ENCODE measurements around the gene ST8SIA1. TPM values are rescaled to one million over a fixed set of nuclear protein-coding genes. Genes with fewer than 3 reads are reported as not detected.

The ST8SIA1 gene
- total RNA-seq, 4 donors from 2014 or later: 6.9 to 18.0 (median 11.4) TPM

DNA sequence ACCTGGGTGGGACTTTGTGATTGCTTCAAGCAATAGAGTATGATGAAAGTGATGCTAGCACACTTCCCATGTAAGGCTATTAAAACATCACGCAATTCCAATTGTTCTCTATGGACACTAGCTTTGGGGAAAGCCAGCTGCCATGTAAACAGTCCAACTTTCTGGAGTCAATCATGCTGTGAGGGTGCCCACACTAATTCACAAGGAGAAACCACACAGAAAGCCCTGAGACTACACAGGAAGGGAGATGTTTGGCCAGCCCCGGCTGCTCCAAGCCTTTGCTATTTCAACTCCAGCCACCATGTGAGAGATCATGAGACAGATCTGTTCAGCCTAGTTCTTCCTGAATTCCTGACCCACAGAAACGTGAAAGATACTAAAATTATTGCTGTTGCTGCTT is 96.3 kb downstream of the ST8SIA1 start:
- TF ChIP-seq POLR2A (IDR thresholded peaks at IDR 0.05): no peak
- DNase-seq (ENCODE audit: low spot score in 2 of 2): no peak
- H3K27me3 ChIP-seq: no peaks in the 10 kb centered on the region
- H3K36me3 ChIP-seq: no peaks in the 10 kb centered on the region
- no peak overlapping the region for H3K27ac ChIP-seq
- WGBS: 66% methylated on average over 3 of the region's 3 CpGs
- no peaks in the 10 kb centered on the region for H3K9me3 ChIP-seq
- H3K4me3 ChIP-seq: no peak overlapping the region
- H3K4me1 ChIP-seq: no peaks in the 10 kb centered on the region

DNA sequence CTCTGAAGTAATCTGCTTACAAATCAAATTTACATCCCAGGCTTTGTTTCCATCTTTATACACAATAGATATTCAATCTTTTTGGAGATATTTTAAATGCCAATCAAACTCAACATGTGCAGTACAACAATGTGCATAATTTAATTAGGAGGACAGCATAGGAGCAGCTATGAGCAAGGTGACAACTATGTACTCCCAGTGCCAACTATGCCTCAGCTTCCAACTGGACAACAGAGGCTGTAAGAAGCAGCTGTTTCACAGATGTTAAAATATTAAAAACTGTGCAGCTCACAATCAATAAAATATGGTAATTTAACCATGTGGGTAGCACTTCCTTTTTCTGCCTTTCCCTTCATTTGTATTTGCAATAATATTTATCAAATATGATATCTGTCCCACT is 99.9 kb downstream of the ST8SIA1 start:
- TF ChIP-seq EP300 (IDR thresholded peaks at IDR 0.05): no peak
- TF ChIP-seq POLR2AphosphoS5 (IDR thresholded peaks at IDR 0.05): no peak
- no peak for TF ChIP-seq POLR2A (IDR thresholded peaks at IDR 0.05)
- TF ChIP-seq, protein P1, sequence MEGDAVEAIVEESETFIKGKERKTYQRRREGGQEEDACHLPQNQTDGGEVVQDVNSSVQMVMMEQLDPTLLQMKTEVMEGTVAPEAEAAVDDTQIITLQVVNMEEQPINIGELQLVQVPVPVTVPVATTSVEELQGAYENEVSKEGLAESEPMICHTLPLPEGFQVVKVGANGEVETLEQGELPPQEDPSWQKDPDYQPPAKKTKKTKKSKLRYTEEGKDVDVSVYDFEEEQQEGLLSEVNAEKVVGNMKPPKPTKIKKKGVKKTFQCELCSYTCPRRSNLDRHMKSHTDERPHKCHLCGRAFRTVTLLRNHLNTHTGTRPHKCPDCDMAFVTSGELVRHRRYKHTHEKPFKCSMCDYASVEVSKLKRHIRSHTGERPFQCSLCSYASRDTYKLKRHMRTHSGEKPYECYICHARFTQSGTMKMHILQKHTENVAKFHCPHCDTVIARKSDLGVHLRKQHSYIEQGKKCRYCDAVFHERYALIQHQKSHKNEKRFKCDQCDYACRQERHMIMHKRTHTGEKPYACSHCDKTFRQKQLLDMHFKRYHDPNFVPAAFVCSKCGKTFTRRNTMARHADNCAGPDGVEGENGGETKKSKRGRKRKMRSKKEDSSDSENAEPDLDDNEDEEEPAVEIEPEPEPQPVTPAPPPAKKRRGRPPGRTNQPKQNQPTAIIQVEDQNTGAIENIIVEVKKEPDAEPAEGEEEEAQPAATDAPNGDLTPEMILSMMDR (IDR thresholded peaks at IDR 0.05): no peak
- Histone ChIP-seq H3K27ac (no peak overlapping the region), H3K4me3 (no peak overlapping the region), H3K27me3 (no peaks in the 10 kb centered on the region), H3K4me1 (no peaks in the 10 kb centered on the region), H3K9me3 (no peaks in the 10 kb centered on the region), H3K36me3 (no peaks in the 10 kb centered on the region)
- DNase-seq (ENCODE audit: low spot score in 2 of 2): no peak

DNA sequence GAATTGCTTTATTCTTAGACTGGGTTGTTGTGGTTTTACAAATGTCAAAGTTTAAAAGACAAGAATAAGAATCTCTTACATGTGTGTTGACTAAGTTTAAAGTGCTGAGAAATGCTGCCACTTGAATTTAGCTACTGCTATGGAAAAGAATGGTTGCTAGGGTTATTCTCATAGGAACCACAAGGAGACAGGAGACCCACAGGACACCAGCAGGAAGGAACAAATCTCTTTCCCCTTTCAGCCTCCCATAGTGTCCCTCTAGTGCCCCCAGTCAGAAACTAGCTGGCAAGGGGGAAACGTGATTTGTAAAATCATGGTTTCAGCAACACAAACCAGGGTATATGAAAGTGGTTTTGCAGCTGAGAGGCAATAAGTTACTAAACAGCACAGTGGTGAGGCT is 102.7 kb downstream of the ST8SIA1 start:
- H3K4me1 ChIP-seq: no peaks in the 10 kb centered on the region
- TF ChIP-seq POLR2AphosphoS5 (IDR thresholded peaks at IDR 0.05): no peak

DNA sequence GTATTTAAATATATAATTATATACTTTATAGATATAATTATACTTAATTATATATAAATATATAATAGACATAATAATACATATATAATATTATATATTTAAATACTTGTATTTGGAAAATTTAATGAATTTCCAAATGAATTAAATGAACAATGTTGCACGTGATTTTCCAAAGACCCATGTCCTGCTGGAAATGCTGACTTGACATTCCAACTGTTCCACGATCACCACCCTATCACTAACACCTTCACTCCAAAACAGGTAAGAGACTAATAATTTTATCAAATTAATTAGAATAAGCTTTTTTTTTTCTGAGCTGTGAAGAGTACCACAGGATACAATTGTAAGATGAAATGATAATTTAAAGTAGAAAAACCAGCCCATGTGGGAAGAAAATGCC is 103.4 kb downstream of the ST8SIA1 start:
- Histone ChIP-seq H3K4me3 (no peak overlapping the region), H3K9me3 (no peaks in the 10 kb centered on the region), H3K27ac (no peak overlapping the region), H3K36me3 (no peaks in the 10 kb centered on the region), H3K27me3 (no peaks in the 10 kb centered on the region), H3K4me1 (no peaks in the 10 kb centered on the region)
- DNase-seq (ENCODE audit: low spot score in 2 of 2): no peak
- WGBS: 97% methylated on average over 2 of the region's 2 CpGs
- TF ChIP-seq POLR2A (IDR thresholded peaks at IDR 0.05) (no peak), POLR2AphosphoS5 (IDR thresholded peaks at IDR 0.05) (no peak), EP300 (IDR thresholded peaks at IDR 0.05) (no peak)
- TF ChIP-seq, protein P1 (IDR thresholded peaks at IDR 0.05): no peak

More for the DNA sequence above, 102.7 kb downstream of the ST8SIA1 start:
- no peak overlapping the region for H3K4me3 ChIP-seq
- H3K27me3 ChIP-seq: no peaks in the 10 kb centered on the region
- no peak for DNase-seq (ENCODE audit: low spot score in 2 of 2)
- H3K36me3 ChIP-seq: no peaks in the 10 kb centered on the region
- WGBS: 59% methylated on average over 1 of the region's 1 CpG
- H3K9me3 ChIP-seq: no peaks in the 10 kb centered on the region
- no peak overlapping the region for H3K27ac ChIP-seq

DNA sequence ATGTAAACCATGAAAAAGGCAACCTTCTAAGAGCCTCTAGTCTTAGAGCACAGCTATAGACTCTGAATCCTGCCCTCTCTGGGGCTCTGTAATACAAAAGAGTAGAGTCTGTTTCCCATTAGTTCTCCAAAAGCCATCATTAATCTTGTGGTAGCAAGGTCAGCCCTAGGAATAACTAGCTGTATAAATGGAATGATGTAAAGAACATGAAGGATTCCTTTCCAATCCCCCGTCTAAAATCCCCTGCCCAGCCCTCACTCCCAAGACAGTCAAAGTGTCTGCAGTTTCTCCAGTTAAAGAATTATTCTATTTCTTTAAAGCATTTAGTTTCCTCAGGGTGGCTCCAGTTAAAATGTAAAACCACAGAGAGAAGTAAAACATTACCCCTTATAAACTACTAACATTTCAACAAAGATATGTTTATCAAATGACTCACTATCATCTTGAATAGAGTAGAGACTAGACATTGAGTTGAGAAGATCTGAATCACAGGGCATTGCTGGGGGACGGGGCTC is 104.2 kb downstream of the ST8SIA1 start:
- H3K27me3 ChIP-seq: no peaks in the 10 kb centered on the region
- H3K4me1 ChIP-seq: no peaks in the 10 kb centered on the region
- H3K36me3 ChIP-seq: no peaks in the 10 kb centered on the region
- no peak overlapping the region for H3K4me3 ChIP-seq
- TF ChIP-seq POLR2A (IDR thresholded peaks at IDR 0.05) (no peak), EP300 (IDR thresholded peaks at IDR 0.05) (no peak), POLR2AphosphoS5 (IDR thresholded peaks at IDR 0.05) (no peak)
- TF ChIP-seq, protein P1 (IDR thresholded peaks at IDR 0.05): no peak
- no peaks in the 10 kb centered on the region for H3K9me3 ChIP-seq
- H3K27ac ChIP-seq: no peak overlapping the region
- DNase-seq (ENCODE audit: low spot score in 2 of 2): no peak
- 85% methylated on average over 2 of the region's 2 CpGs for WGBS

DNA sequence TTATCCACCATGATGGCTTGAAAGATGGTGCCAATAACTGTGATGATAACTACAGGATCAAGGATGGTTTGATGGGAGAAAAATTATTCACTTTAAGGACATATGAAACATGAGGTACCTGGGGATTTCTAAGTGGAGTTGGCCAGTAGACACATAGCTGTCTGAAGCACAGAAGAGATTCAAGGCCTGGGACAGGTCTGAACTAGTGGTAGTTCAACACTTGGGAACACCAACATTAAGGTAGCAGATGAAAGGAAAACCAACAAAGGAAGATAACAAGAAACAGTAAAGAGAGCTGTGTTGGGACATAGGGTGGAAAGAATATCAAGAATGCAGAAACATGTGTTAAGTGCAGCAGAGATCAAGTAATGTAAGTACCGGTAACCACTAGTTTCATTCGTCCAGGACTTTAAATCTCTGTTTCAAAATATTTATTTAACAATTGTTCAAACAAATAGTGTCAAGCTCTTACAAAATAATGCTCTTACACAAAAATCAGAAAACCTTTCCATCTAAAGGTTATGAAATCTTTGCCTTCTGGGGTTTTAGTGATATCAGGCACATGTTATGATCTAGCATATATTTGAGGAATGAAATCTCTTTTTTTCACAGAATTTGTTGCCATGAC is 104.7 kb downstream of the ST8SIA1 start:
- no peak overlapping the region for H3K27ac ChIP-seq
- no peak for TF ChIP-seq POLR2A (IDR thresholded peaks at IDR 0.05)
- TF ChIP-seq EP300 (IDR thresholded peaks at IDR 0.05): no peak
- WGBS: 61% methylated on average over 2 of the region's 2 CpGs

More for the DNA sequence above, 104.7 kb downstream of the ST8SIA1 start:
- H3K4me1 ChIP-seq: no peaks in the 10 kb centered on the region
- H3K4me3 ChIP-seq: no peak overlapping the region
- no peaks in the 10 kb centered on the region for H3K9me3 ChIP-seq
- no peak for DNase-seq (ENCODE audit: low spot score in 2 of 2)
- H3K36me3 ChIP-seq: no peaks in the 10 kb centered on the region
- H3K27me3 ChIP-seq: no peaks in the 10 kb centered on the region

Data from suprapubic skin (tissue), 4 donors.